HEK293 (cell line): ENCODE data around the gene CHCHD10.

Experiments used
- CTCF ChIA-PET: fragments of 350-600 bp; formaldehyde crosslinking; extraction: SDS; loops from one replicate; lab custom pipeline; 2021; ENCODE audit warnings: antibody characterized with exemption; lab: Yijun Ruan, JAX
- POLR2A ChIA-PET: fragments of 300-600 bp; formaldehyde crosslinking; extraction: SDS; loops from one replicate; lab custom pipeline; 2020; ENCODE audit warnings: antibody characterized with exemption, inconsistent platforms; lab: Yijun Ruan, JAX
- H3K27ac ChIP-seq: fragments of 200-500 bp; sonication (Bioruptor generic); 2 replicates; pipeline ENCODE4 v1.5.1; 2014; ENCODE audit warnings: low read depth, low read length, control low read depth, inconsistent platforms; ENCODE audit errors: extremely low read depth
- H3K36me3 ChIP-seq, 2 experiments: fragments of 200-500 bp in 1 of 2; sonication (Bioruptor generic) in 1 of 2; 1 replicate in 1 of 2; 2 replicates in 1 of 2; pipeline ENCODE4 v1.5.1; 2014 to 2017; ENCODE audit warnings: inconsistent platforms in 2 of 2, low read length in 2 of 2; ENCODE audit not compliant: control insufficient read depth in 2 of 2, insufficient read depth in 1 of 2
- H3K4me1 ChIP-seq: fragments of 200-500 bp; sonication (Bioruptor generic); 2 replicates; pipeline ENCODE4 v1.5.1; 2014; ENCODE audit warnings: mild to moderate bottlenecking, low read length, inconsistent platforms; ENCODE audit not compliant: control insufficient read depth, insufficient read depth
- H3K4me3 ChIP-seq: 2 replicates; pipeline ENCODE4 v1.5.1; 2011; ENCODE audit warnings: low read depth, mild to moderate bottlenecking, control low read depth, low read length, moderate library complexity
- H3K9me3 ChIP-seq: fragments of 200-500 bp; sonication (Bioruptor generic); 2 replicates; pipeline ENCODE4 v1.5.1; 2014; ENCODE audit warnings: low read depth, low read length, inconsistent platforms; ENCODE audit not compliant: control insufficient read depth, insufficient read depth
- KLF1 ChIP-seq: fragments of 450-650 bp; formaldehyde crosslinking; IDR thresholded peaks from 2 replicates; pipeline ENCODE4 v1.5.1; 2016; ENCODE audit warnings: missing biosample characterization, missing genetic modification characterization
- ZBTB17 ChIP-seq: fragments of 450-650 bp; formaldehyde crosslinking; IDR thresholded peaks from 2 replicates; pipeline ENCODE4 v1.5.1; 2016; ENCODE audit warnings: missing biosample characterization, missing genetic modification characterization
- ZBTB48 ChIP-seq: fragments of 450-650 bp; formaldehyde crosslinking; IDR thresholded peaks from 2 replicates; pipeline ENCODE4 v1.5.1; 2016; ENCODE audit warnings: missing biosample characterization, missing genetic modification characterization
- ZNF112 ChIP-seq: fragments of 450-650 bp; formaldehyde crosslinking; IDR thresholded peaks from 2 replicates; pipeline ENCODE4 v1.5.0; 2017; ENCODE audit warnings: missing biosample characterization, missing genetic modification characterization
- ZNF174 ChIP-seq: fragments of 450-650 bp; formaldehyde crosslinking; IDR thresholded peaks from 2 replicates; pipeline ENCODE4 v1.5.0; 2017; ENCODE audit warnings: missing biosample characterization, mild to moderate bottlenecking, missing genetic modification characterization
- ZNF175 ChIP-seq: fragments of 450-650 bp; formaldehyde crosslinking; IDR thresholded peaks from 2 replicates; pipeline ENCODE4 v1.5.1; 2016; ENCODE audit warnings: missing biosample characterization, missing genetic modification characterization
- ZNF239 ChIP-seq: fragments of 450-650 bp; formaldehyde crosslinking; IDR thresholded peaks from 2 replicates; pipeline ENCODE4 v1.5.1; 2016; ENCODE audit warnings: missing biosample characterization, missing genetic modification characterization
- ZNF266 ChIP-seq: fragments of 450-650 bp; formaldehyde crosslinking; IDR thresholded peaks from 2 replicates; pipeline ENCODE4 v1.5.1; 2016; ENCODE audit warnings: missing biosample characterization, missing genetic modification characterization, low read depth
- ZNF335 ChIP-seq: fragments of 450-650 bp; formaldehyde crosslinking; conservative IDR thresholded peaks from 2 replicates; pipeline ENCODE4 v1.5.1; 2016; ENCODE audit warnings: missing biosample characterization, missing genetic modification characterization
- ZNF391 ChIP-seq: fragments of 450-650 bp; formaldehyde crosslinking; IDR thresholded peaks from 2 replicates; pipeline ENCODE4 v1.5.1; 2016; ENCODE audit warnings: low read depth, missing biosample characterization, missing genetic modification characterization, borderline replicate concordance
- ZNF426 ChIP-seq: fragments of 450-650 bp; formaldehyde crosslinking; IDR thresholded peaks from 2 replicates; pipeline ENCODE4 v1.5.1; 2017; ENCODE audit warnings: missing biosample characterization, missing genetic modification characterization, mild to moderate bottlenecking, inconsistent platforms, moderate library complexity
- ZNF510 ChIP-seq: fragments of 450-650 bp; formaldehyde crosslinking; IDR thresholded peaks from 2 replicates; pipeline ENCODE4 v1.5.1; 2018; ENCODE audit warnings: mild to moderate bottlenecking, missing genetic modification characterization, missing biosample characterization; ENCODE audit not compliant: insufficient replicate concordance
- ZNF530 ChIP-seq: fragments of 450-650 bp; formaldehyde crosslinking; IDR thresholded peaks from 2 replicates; pipeline ENCODE4 v1.5.1; 2016; ENCODE audit warnings: low read depth, missing biosample characterization, missing genetic modification characterization
- ZNF585B ChIP-seq: fragments of 450-650 bp; formaldehyde crosslinking; IDR thresholded peaks from 2 replicates; pipeline ENCODE4 v1.5.1; 2016; ENCODE audit warnings: missing biosample characterization, missing genetic modification characterization
- ZNF600 ChIP-seq: fragments of 450-650 bp; formaldehyde crosslinking; IDR thresholded peaks from 2 replicates; pipeline ENCODE4 v1.5.1; 2016; ENCODE audit warnings: missing biosample characterization, missing genetic modification characterization
- ZNF624 ChIP-seq: fragments of 450-650 bp; formaldehyde crosslinking; IDR thresholded peaks from 2 replicates; pipeline ENCODE4 v1.5.1; 2017; ENCODE audit warnings: missing biosample characterization, missing genetic modification characterization
- ZNF658 ChIP-seq: fragments of 450-650 bp; formaldehyde crosslinking; IDR thresholded peaks from 2 replicates; pipeline ENCODE4; 2016; ENCODE audit warnings: missing biosample characterization, missing genetic modification characterization
- ZNF664 ChIP-seq: fragments of 450-650 bp; formaldehyde crosslinking; IDR thresholded peaks from 2 replicates; pipeline ENCODE4 v1.5.1; 2016; ENCODE audit warnings: missing biosample characterization, missing genetic modification characterization
- ZNF747 ChIP-seq: fragments of 450-650 bp; formaldehyde crosslinking; IDR thresholded peaks from 2 replicates; pipeline ENCODE4 v1.5.1; 2016; ENCODE audit warnings: missing biosample characterization, missing genetic modification characterization
- ZNF837 ChIP-seq: fragments of 450-650 bp; formaldehyde crosslinking; IDR thresholded peaks from 2 replicates; pipeline ENCODE4 v1.5.1; 2016; ENCODE audit warnings: missing biosample characterization, missing genetic modification characterization
- TF ChIP-seq, protein P1 (sequence below): fragments of 450-650 bp; formaldehyde crosslinking; IDR thresholded peaks from 2 replicates; pipeline ENCODE4 v1.5.1; 2016; ENCODE audit warnings: missing biosample characterization, missing genetic modification characterization
- TF ChIP-seq, protein P2 (sequence below): fragments of 450-650 bp; formaldehyde crosslinking; IDR thresholded peaks from 2 replicates; pipeline ENCODE4 v1.5.1; 2016; ENCODE audit warnings: missing biosample characterization, missing genetic modification characterization
- TF ChIP-seq, protein P3 (sequence below): fragments of 450-650 bp; formaldehyde crosslinking; IDR thresholded peaks from 2 replicates; pipeline ENCODE4 v1.5.1; 2017; ENCODE audit warnings: missing biosample characterization, mild to moderate bottlenecking, missing genetic modification characterization, moderate library complexity
- TF ChIP-seq, protein P4 (sequence below): fragments of 450-650 bp; formaldehyde crosslinking; IDR thresholded peaks from 2 replicates; pipeline ENCODE4 v1.5.1; 2016; ENCODE audit warnings: missing biosample characterization, missing genetic modification characterization
- TF ChIP-seq, protein P5 (sequence below): fragments of 450-650 bp; formaldehyde crosslinking; IDR thresholded peaks from 2 replicates; pipeline ENCODE4 v1.5.1; 2016; ENCODE audit warnings: missing biosample characterization, missing genetic modification characterization, borderline replicate concordance
- TF ChIP-seq, protein P6 (sequence below): fragments of 450-650 bp; formaldehyde crosslinking; IDR thresholded peaks from 2 replicates; pipeline ENCODE4 v1.5.1; 2017; ENCODE audit warnings: missing biosample characterization, missing genetic modification characterization

CHCHD10 gene

DNA sequence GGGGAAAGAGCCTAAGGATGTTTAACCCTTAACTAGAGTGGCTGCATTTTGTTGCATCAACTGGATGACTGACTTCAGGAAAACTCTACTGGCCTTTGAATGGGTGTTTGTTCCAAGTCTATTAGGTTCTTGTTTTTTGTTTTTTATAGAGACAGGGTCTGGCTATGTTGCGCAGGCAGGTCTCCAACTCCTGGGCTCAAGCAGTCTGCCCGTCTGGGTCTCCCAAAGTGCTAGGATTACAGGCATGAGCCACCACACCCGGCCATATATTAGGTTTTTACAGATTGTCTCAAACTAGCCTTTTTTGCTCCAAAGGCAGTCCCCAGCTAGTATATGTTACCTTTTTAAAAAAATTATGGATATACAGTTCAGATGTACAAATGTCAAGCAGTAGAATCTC is 20.1 kb upstream of the CHCHD10 start:
- H3K4me1 ChIP-seq = peaks cover 9% of the 10 kb centered on the region
- POLR2A ChIA-PET = interaction anchor here (0.6 to 2.0 kb wide), 7 partner anchors 10 to 70 kb away, joined by 3 to 7 read pairs (median 4); partner anchors contain the start of genes CHCHD10, DERL3 and SLC2A11
- CTCF ChIA-PET = interaction anchor here (0.6 to 1.7 kb wide), 2 partner anchors 13 to 19 kb away, joined by 5 to 6 read pairs; no protein-coding TSS in a partner anchor

DNA sequence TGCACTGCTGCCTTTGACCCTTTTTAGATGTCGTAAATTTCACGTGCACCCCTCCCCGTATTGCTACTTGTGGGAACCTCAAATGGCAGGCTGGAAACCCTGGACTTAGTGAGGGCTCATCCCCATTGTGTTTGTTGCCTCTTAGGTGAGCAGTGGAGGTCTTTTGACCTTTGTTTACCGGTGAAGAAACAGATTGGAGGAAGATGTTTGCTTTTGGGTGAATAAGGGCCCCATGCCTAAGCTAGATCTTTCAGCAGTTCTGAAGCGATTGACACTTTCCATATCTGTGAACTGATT is 19.8 kb upstream of the CHCHD10 start:
- POLR2A ChIA-PET = interaction anchor here (0.5 to 1.4 kb wide), 6 partner anchors 9 to 70 kb away, joined by 3 to 6 read pairs (median 4); partner anchors contain the start of genes DERL3 and SLC2A11
- CTCF ChIA-PET = interaction anchor here (1.7 kb wide), 1 partner anchor 19 kb away, joined by 6 read pairs; no protein-coding TSS in a partner anchor
- Histone ChIP-seq H3K36me3 (peaks cover 4 to 21% of the 10 kb centered on the region in 2 experiments), H3K4me3 (peak overlapping the region; percentile 68), H3K9me3 (no peaks in the 10 kb centered on the region), H3K4me1 (peaks cover 9% of the 10 kb centered on the region), H3K27ac (peak overlapping the region; percentile 99)
- TF ChIP-seq ZBTB48 (peak; percentile 68), ZNF175 (tag by site-specific recombination) (no peak), ZNF624 (no peak), ZNF174 (no peak), ZBTB17 (tag by site-specific recombination) (no peak), ZNF335 (tag by site-specific recombination) (peak; percentile 66), ZNF266 (tag by site-specific recombination) (no peak), ZNF664 (tag by site-specific recombination) (no peak), ZNF391 (tag by site-specific recombination) (no peak)
- TF ChIP-seq, protein P1, sequence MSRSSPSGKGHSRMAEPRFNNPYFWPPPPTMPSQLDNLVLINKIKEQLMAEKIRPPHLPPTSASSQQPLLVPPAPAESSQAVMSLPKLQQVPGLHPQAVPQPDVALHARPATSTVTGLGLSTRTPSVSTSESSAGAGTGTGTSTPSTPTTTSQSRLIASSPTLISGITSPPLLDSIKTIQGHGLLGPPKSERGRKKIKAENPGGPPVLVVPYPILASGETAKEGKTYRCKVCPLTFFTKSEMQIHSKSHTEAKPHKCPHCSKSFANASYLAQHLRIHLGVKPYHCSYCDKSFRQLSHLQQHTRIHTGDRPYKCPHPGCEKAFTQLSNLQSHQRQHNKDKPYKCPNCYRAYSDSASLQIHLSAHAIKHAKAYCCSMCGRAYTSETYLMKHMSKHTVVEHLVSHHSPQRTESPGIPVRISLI (tag by site-specific recombination) = no peak
- TF ChIP-seq, protein P2, sequence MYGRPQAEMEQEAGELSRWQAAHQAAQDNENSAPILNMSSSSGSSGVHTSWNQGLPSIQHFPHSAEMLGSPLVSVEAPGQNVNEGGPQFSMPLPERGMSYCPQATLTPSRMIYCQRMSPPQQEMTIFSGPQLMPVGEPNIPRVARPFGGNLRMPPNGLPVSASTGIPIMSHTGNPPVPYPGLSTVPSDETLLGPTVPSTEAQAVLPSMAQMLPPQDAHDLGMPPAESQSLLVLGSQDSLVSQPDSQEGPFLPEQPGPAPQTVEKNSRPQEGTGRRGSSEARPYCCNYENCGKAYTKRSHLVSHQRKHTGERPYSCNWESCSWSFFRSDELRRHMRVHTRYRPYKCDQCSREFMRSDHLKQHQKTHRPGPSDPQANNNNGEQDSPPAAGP (tag by site-specific recombination) = no peak
- TF ChIP-seq, protein P3, sequence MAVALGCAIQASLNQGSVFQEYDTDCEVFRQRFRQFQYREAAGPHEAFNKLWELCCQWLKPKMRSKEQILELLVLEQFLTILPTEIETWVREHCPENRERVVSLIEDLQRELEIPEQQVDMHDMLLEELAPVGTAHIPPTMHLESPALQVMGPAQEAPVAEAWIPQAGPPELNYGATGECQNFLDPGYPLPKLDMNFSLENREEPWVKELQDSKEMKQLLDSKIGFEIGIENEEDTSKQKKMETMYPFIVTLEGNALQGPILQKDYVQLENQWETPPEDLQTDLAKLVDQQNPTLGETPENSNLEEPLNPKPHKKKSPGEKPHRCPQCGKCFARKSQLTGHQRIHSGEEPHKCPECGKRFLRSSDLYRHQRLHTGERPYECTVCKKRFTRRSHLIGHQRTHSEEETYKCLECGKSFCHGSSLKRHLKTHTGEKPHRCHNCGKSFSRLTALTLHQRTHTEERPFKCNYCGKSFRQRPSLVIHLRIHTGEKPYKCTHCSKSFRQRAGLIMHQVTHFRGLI (tag by site-specific recombination) = no peak
- TF ChIP-seq, protein P4, sequence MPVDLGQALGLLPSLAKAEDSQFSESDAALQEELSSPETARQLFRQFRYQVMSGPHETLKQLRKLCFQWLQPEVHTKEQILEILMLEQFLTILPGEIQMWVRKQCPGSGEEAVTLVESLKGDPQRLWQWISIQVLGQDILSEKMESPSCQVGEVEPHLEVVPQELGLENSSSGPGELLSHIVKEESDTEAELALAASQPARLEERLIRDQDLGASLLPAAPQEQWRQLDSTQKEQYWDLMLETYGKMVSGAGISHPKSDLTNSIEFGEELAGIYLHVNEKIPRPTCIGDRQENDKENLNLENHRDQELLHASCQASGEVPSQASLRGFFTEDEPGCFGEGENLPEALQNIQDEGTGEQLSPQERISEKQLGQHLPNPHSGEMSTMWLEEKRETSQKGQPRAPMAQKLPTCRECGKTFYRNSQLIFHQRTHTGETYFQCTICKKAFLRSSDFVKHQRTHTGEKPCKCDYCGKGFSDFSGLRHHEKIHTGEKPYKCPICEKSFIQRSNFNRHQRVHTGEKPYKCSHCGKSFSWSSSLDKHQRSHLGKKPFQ (tag by site-specific recombination) = no peak

More for the DNA sequence above, 20.1 kb upstream of the CHCHD10 start:
- 0 out of 2 replicates have a peak, but pooled peaks have one; percentile 13 for TF ChIP-seq KLF1 (tag by site-specific recombination)
- peak; percentile 17 for TF ChIP-seq ZNF335 (tag by site-specific recombination)
- no peak for TF ChIP-seq ZNF510 (tag by site-specific recombination)
- no peak for TF ChIP-seq ZNF112
- no peak for TF ChIP-seq ZNF239 (tag by site-specific recombination)
- TF ChIP-seq, protein P5, sequence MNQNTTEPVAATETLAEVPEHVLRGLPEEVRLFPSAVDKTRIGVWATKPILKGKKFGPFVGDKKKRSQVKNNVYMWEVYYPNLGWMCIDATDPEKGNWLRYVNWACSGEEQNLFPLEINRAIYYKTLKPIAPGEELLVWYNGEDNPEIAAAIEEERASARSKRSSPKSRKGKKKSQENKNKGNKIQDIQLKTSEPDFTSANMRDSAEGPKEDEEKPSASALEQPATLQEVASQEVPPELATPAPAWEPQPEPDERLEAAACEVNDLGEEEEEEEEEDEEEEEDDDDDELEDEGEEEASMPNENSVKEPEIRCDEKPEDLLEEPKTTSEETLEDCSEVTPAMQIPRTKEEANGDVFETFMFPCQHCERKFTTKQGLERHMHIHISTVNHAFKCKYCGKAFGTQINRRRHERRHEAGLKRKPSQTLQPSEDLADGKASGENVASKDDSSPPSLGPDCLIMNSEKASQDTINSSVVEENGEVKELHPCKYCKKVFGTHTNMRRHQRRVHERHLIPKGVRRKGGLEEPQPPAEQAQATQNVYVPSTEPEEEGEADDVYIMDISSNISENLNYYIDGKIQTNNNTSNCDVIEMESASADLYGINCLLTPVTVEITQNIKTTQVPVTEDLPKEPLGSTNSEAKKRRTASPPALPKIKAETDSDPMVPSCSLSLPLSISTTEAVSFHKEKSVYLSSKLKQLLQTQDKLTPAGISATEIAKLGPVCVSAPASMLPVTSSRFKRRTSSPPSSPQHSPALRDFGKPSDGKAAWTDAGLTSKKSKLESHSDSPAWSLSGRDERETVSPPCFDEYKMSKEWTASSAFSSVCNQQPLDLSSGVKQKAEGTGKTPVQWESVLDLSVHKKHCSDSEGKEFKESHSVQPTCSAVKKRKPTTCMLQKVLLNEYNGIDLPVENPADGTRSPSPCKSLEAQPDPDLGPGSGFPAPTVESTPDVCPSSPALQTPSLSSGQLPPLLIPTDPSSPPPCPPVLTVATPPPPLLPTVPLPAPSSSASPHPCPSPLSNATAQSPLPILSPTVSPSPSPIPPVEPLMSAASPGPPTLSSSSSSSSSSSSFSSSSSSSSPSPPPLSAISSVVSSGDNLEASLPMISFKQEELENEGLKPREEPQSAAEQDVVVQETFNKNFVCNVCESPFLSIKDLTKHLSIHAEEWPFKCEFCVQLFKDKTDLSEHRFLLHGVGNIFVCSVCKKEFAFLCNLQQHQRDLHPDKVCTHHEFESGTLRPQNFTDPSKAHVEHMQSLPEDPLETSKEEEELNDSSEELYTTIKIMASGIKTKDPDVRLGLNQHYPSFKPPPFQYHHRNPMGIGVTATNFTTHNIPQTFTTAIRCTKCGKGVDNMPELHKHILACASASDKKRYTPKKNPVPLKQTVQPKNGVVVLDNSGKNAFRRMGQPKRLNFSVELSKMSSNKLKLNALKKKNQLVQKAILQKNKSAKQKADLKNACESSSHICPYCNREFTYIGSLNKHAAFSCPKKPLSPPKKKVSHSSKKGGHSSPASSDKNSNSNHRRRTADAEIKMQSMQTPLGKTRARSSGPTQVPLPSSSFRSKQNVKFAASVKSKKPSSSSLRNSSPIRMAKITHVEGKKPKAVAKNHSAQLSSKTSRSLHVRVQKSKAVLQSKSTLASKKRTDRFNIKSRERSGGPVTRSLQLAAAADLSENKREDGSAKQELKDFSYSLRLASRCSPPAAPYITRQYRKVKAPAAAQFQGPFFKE (tag by site-specific recombination) = no peak
- no peak for TF ChIP-seq ZNF837 (tag by site-specific recombination)
- TF ChIP-seq, protein P6, sequence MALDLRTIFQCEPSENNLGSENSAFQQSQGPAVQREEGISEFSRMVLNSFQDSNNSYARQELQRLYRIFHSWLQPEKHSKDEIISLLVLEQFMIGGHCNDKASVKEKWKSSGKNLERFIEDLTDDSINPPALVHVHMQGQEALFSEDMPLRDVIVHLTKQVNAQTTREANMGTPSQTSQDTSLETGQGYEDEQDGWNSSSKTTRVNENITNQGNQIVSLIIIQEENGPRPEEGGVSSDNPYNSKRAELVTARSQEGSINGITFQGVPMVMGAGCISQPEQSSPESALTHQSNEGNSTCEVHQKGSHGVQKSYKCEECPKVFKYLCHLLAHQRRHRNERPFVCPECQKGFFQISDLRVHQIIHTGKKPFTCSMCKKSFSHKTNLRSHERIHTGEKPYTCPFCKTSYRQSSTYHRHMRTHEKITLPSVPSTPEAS (tag by site-specific recombination) = no peak
- TF ChIP-seq ZNF585B (tag by site-specific recombination) = no peak
- TF ChIP-seq ZNF658 (tag by site-specific recombination) = no peak
- TF ChIP-seq ZNF747 = no peak
- no peak for TF ChIP-seq ZNF530 (tag by site-specific recombination)
- no peak for TF ChIP-seq ZNF426 (tag by site-specific recombination)
- no peak for TF ChIP-seq ZNF600 (tag by site-specific recombination)
- TF ChIP-seq, all 188 proteins: peak for 2
- H3K36me3 ChIP-seq = peaks cover 7 to 25% of the 10 kb centered on the region in 2 experiments
- H3K9me3 ChIP-seq = no peaks in the 10 kb centered on the region
- H3K27ac ChIP-seq = no peak overlapping the region
- peak overlapping the region; percentile 68 for H3K4me3 ChIP-seq
